GM12878 (cell line): ENCODE measurements around the gene MFNG.

Experiments
- NKRF ChIP-seq: fragments of 450-650 bp; conservative IDR thresholded peaks from 2 replicates; pipeline ENCODE4 v1.6.1; 2017; ENCODE audit warnings: mild to moderate bottlenecking, moderate library complexity
- TF ChIP-seq, protein P1 (sequence below): fragments of 450-650 bp; IDR thresholded peaks from 2 replicates; pipeline ENCODE4 v1.6.1; 2017; ENCODE audit warnings: mild to moderate bottlenecking, moderate library complexity

DNA sequence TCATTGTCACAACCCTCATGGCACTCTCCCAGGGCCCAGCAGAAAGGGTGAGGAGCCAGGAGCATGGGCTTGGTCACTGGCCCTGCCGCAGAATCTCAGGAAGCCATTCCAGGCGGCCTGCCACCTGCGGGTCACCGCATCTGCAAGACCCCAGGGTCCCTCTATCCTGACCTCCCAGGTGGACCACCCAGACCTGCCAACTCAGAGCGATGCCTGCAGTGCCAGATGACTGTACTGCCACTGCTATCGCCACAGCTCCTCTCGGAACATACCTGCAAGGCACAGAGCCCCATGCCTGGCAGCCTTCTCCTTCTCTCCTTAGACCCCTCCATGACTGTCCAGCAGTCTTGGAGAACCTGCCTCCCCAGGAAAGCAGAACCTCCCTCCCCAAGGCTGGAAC is 32.5 kb downstream of the MFNG start:
- TF ChIP-seq, protein P1, sequence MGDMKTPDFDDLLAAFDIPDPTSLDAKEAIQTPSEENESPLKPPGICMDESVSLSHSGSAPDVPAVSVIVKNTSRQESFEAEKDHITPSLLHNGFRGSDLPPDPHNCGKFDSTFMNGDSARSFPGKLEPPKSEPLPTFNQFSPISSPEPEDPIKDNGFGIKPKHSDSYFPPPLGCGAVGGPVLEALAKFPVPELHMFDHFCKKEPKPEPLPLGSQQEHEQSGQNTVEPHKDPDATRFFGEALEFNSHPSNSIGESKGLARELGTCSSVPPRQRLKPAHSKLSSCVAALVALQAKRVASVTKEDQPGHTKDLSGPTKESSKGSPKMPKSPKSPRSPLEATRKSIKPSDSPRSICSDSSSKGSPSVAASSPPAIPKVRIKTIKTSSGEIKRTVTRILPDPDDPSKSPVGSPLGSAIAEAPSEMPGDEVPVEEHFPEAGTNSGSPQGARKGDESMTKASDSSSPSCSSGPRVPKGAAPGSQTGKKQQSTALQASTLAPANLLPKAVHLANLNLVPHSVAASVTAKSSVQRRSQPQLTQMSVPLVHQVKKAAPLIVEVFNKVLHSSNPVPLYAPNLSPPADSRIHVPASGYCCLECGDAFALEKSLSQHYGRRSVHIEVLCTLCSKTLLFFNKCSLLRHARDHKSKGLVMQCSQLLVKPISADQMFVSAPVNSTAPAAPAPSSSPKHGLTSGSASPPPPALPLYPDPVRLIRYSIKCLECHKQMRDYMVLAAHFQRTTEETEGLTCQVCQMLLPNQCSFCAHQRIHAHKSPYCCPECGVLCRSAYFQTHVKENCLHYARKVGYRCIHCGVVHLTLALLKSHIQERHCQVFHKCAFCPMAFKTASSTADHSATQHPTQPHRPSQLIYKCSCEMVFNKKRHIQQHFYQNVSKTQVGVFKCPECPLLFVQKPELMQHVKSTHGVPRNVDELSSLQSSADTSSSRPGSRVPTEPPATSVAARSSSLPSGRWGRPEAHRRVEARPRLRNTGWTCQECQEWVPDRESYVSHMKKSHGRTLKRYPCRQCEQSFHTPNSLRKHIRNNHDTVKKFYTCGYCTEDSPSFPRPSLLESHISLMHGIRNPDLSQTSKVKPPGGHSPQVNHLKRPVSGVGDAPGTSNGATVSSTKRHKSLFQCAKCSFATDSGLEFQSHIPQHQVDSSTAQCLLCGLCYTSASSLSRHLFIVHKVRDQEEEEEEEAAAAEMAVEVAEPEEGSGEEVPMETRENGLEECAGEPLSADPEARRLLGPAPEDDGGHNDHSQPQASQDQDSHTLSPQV = no peak
- TF ChIP-seq NKRF = no peak
